Prostate gland (tissue), 2 donors: ENCODE results near the gene SEMG2. TPM values are rescaled to one million over a fixed set of nuclear protein-coding genes. Genes with fewer than 3 reads are reported as not detected.

Experiments
- DNase-seq: peaks from one replicate; pipeline ENCODE4 v3.0.0-alpha.2; 2019; ENCODE audit warnings: low spot score
- H3K27ac ChIP-seq, 2 donors: fragments of 200-600 bp; sonication (generic); 2 replicates each; pipeline ENCODE4 v1.5.1; 2017 to 2019
- H3K27me3 ChIP-seq: fragments of 200-600 bp; sonication (generic); replicated peaks from 2 replicates; pipeline ENCODE4 v1.5.1; 2019; ENCODE audit not compliant: insufficient read depth
- H3K36me3 ChIP-seq, 2 donors: fragments of 200-600 bp; sonication (generic); 1 replicate in 1 of 2; 2 replicates in 1 of 2; pipeline versions ENCODE4 v1.5.1 to v1.8.1; 2017 to 2019
- H3K4me1 ChIP-seq: fragments of 200-600 bp; sonication (generic); replicated peaks from 2 replicates; pipeline ENCODE4 v1.5.1; 2019
- H3K4me3 ChIP-seq, 2 donors: fragments of 200-600 bp; sonication (generic); 2 replicates each; pipeline ENCODE4 v1.5.1; 2017 to 2019
- H3K9me3 ChIP-seq: fragments of 200-600 bp; sonication (generic); 2 replicates; pipeline ENCODE4 v1.5.1; 2017
- POLR2A ChIP-seq: fragments of 450-650 bp; IDR thresholded peaks from one replicate; pipeline ENCODE4 v1.6.1; 2016; ENCODE audit warnings: antibody characterized with exemption, mild to moderate bottlenecking
- POLR2AphosphoS5 ChIP-seq: sonication (generic); formaldehyde crosslinking; IDR thresholded peaks from one replicate; pipeline ENCODE4 v1.6.1; 2017; ENCODE audit warnings: antibody characterized with exemption
- WGBS: methylation state at CpG from one replicate; pipeline ENCODE4 v1.1.5; 2018; 5-methylcytosine and 5-hydroxymethylcytosine counted together
- intact Hi-C: fragments of 100-400 bp; cut with DNase I; formaldehyde crosslinking; loops from one replicate; pipeline ENCODE4 v1.14.2; 2022
- total RNA-seq, 2 donors: library from RNA; depleted of rRNA; stranded (reverse); fragments of >200 nt; gene quantifications; one replicate each; pipeline ENCODE4 v1.1.0, GENCODE V29; 2016
- TF ChIP-seq, protein P1 (sequence below), 4 experiments: fragments of 200-600 bp in 2 of 4; fragments of 450-650 bp in 2 of 4; sonication (generic) in 2 of 4; IDR thresholded peaks; 1 replicate in 3 of 4; 2 replicates in 1 of 4; pipeline ENCODE4 v1.5.1; 2016 to 2019; ENCODE audit warnings: antibody characterized with exemption in 4 of 4, mild to moderate bottlenecking in 2 of 4, moderate library complexity in 2 of 4

SEMG2 gene
- total RNA-seq, 2 donors from 2014 or later, result 0.18 to 70.5 TPM

GRCh38 chr20:45269754-45270270, 48.6 kb downstream of the SEMG2 start:
- Histone ChIP-seq H3K27ac (no peak overlapping the region), H3K36me3 (no peaks in the 10 kb centered on the region), H3K27me3 (no peaks in the 10 kb centered on the region), H3K4me1 (no peaks in the 10 kb centered on the region), H3K4me3 (no peak overlapping the region), H3K9me3 (no peaks in the 10 kb centered on the region)
- WGBS, result 88% methylated on average over 4 of the region's 4 CpGs
- intact Hi-C loops, result no loop called here
- DNase-seq, result no peak
- TF ChIP-seq POLR2AphosphoS5 (no peak), POLR2A (no peak)
- TF ChIP-seq, protein P1, sequence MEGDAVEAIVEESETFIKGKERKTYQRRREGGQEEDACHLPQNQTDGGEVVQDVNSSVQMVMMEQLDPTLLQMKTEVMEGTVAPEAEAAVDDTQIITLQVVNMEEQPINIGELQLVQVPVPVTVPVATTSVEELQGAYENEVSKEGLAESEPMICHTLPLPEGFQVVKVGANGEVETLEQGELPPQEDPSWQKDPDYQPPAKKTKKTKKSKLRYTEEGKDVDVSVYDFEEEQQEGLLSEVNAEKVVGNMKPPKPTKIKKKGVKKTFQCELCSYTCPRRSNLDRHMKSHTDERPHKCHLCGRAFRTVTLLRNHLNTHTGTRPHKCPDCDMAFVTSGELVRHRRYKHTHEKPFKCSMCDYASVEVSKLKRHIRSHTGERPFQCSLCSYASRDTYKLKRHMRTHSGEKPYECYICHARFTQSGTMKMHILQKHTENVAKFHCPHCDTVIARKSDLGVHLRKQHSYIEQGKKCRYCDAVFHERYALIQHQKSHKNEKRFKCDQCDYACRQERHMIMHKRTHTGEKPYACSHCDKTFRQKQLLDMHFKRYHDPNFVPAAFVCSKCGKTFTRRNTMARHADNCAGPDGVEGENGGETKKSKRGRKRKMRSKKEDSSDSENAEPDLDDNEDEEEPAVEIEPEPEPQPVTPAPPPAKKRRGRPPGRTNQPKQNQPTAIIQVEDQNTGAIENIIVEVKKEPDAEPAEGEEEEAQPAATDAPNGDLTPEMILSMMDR (IDR thresholded peaks at IDR 0.05), result no peak

Other genes starting within 250 kb of the SEMG2 start
- 1 to 10 TPM in 1 of 2 donors, under 1 TPM in 1; 0.09 to 4.7 TPM for gene KCNS1, start 120.2 kb upstream of the SEMG2 start, total RNA-seq
- 1 to 10 TPM; 1.0 to 2.3 TPM for gene WFDC5, start 106.2 kb upstream of the SEMG2 start, total RNA-seq
- not detected for gene WFDC12, start 96.9 kb upstream of the SEMG2 start, total RNA-seq
- gene PI3, start 46.5 kb upstream of the SEMG2 start, total RNA-seq, result 1 to 10 TPM in 1 of 2 donors, not detected in 1; 1.5 TPM
- 100 to 1,000 TPM in 1 of 2 donors, under 1 TPM in 1; 0.14 to 250 TPM for gene SEMG1, start 14.3 kb upstream of the SEMG2 start, total RNA-seq
- 100 to 1,000 TPM; 168 to 202 TPM for gene SLPI, start 33.2 kb downstream of the SEMG2 start, total RNA-seq
- gene RBPJL, start 85.5 kb downstream of the SEMG2 start, total RNA-seq, result not detected
- gene MATN4, start 86.9 kb downstream of the SEMG2 start, total RNA-seq, result under 1 TPM in 1 of 2 donors, not detected in 1; 0.34 TPM
- gene SDC4, start 127.1 kb downstream of the SEMG2 start, total RNA-seq, result 100 to 1,000 TPM; 123 to 266 TPM
- 10 to 100 TPM; 29.3 to 57.4 TPM for gene SYS1, start 141.8 kb downstream of the SEMG2 start, total RNA-seq
- gene TP53TG5, start 157.0 kb downstream of the SEMG2 start, total RNA-seq, result under 1 TPM in 1 of 2 donors, not detected in 1; 0.51 TPM
- 10 to 100 TPM; 33.7 to 34.4 TPM for gene DBNDD2, start 186.9 kb downstream of the SEMG2 start, total RNA-seq
- gene PIGT, start 194.8 kb downstream of the SEMG2 start, total RNA-seq, result 100 to 1,000 TPM in 1 of 2 donors, 10 to 100 TPM in 1; 91.8 to 136 TPM
- gene WFDC2, start 248.4 kb downstream of the SEMG2 start, total RNA-seq, result 100 to 1,000 TPM in 1 of 2 donors, 10 to 100 TPM in 1; 100.0 to 122 TPM